Gastrocnemius medialis (tissue), 4 donors: ENCODE measurements around the gene ACSL5.

Source experiments
- CTCF ChIP-seq, 5 experiments: fragments of 450-650 bp in 3 of 5; fragments of 200-600 bp in 2 of 5; sonication (generic) in 2 of 5; IDR thresholded peaks in 4 of 5; conservative IDR thresholded peaks in 1 of 5; 1 replicate in 4 of 5; 2 replicates in 1 of 5; pipeline ENCODE4 v1.5.1; 2016 to 2019; ENCODE audit warnings: antibody characterized with exemption in 5 of 5, mild to moderate bottlenecking in 3 of 5, moderate library complexity in 3 of 5
- POLR2A ChIP-seq, 2 donors: fragments of 450-650 bp; IDR thresholded peaks; one replicate each; pipeline ENCODE4 v1.6.1; 2017; ENCODE audit warnings: antibody characterized with exemption in 2 of 2, mild to moderate bottlenecking in 2 of 2, moderate library complexity in 2 of 2

GRCh38 chr10:112332509-112333228, 41.2 kb upstream of the ACSL5 start:
- TF ChIP-seq CTCF (IDR thresholded peaks at IDR 0.05 in 4 of 5, conservative IDR thresholded peaks at IDR 0.05 in 1 of 5): no peak
- no peak for TF ChIP-seq POLR2A (IDR thresholded peaks at IDR 0.05)
